PC-9 (cell line): ENCODE results near the gene AFF4. TPM values are rescaled to one million over a fixed set of nuclear protein-coding genes. Genes with fewer than 3 reads are reported as not detected.

Experiments used
- BruUV-seq: library from RNA; stranded (reverse); fragments of 400-500 nt; replicated peaks from 2 replicates; lab custom pipeline; 2021; lab: Mats Ljungman, UMichigan
- CTCF ChIA-PET: fragments of 300-600 bp; sonication (Branson Sonifier 250); formaldehyde crosslinking; loops from one replicate; lab custom pipeline; 2022; ENCODE audit warnings: antibody characterized with exemption; lab: Charles Lee
- POLR2A ChIA-PET: fragments of 300-600 bp; sonication (Branson Sonifier 250); formaldehyde crosslinking; loops from one replicate; lab custom pipeline; 2022; ENCODE audit warnings: antibody characterized with exemption; ENCODE audit not compliant: unreplicated experiment; lab: Charles Lee
- DNase-seq, 2 experiments: peaks; one replicate each; pipeline versions ENCODE4 v3.0.0 to v3.0.0-alpha.2; 2015 to 2022; ENCODE audit warnings: mixed read lengths in 1 of 2
- H2AFZ ChIP-seq: fragments of 200-600 bp; sonication (generic); 2 replicates; pipeline ENCODE4 v1.8.1; 2017; ENCODE audit warnings: antibody characterized with exemption
- H3F3A ChIP-seq: fragments of 200-600 bp; sonication (generic); 2 replicates; pipeline ENCODE4 v1.8.1; 2017; ENCODE audit warnings: antibody characterized with exemption, mild to moderate bottlenecking, low read depth; ENCODE audit not compliant: insufficient read depth
- H3K27ac ChIP-seq: fragments of 200-600 bp; sonication (generic); 2 replicates; pipeline ENCODE4 v1.6.1; 2016; ENCODE audit warnings: mixed run types
- H3K27me3 ChIP-seq: fragments of 200-600 bp; sonication (generic); 2 replicates; pipeline ENCODE4 v1.6.1; 2016; ENCODE audit warnings: low read depth, mixed run types; ENCODE audit not compliant: insufficient read depth
- H3K36me3 ChIP-seq: fragments of 200-600 bp; sonication (generic); 2 replicates; pipeline ENCODE4 v1.6.1; 2016; ENCODE audit warnings: low read depth, mixed run types
- H3K4me1 ChIP-seq: fragments of 200-600 bp; sonication (generic); replicated peaks from 2 replicates; pipeline ENCODE4 v1.6.1; 2016; ENCODE audit warnings: mixed run types; ENCODE audit not compliant: insufficient read depth
- H3K4me2 ChIP-seq: fragments of 200-600 bp; sonication (generic); 2 replicates; pipeline ENCODE4 v1.6.1; 2017; ENCODE audit warnings: mixed run types
- H3K4me3 ChIP-seq: fragments of 200-600 bp; sonication (generic); 2 replicates; pipeline ENCODE4 v1.6.1; 2016; ENCODE audit warnings: mixed run types
- H3K79me2 ChIP-seq: fragments of 200-600 bp; sonication (generic); 2 replicates; pipeline ENCODE4 v1.6.1; 2017; ENCODE audit warnings: low read depth, mixed run types
- H3K9me2 ChIP-seq: fragments of 200-600 bp; sonication (generic); 2 replicates; pipeline ENCODE4 v1.8.1; 2017; ENCODE audit warnings: mild to moderate bottlenecking; ENCODE audit not compliant: insufficient read depth
- H3K9me3 ChIP-seq: fragments of 200-600 bp; sonication (generic); 2 replicates; pipeline ENCODE4 v1.8.1; 2016; ENCODE audit warnings: low read depth; ENCODE audit not compliant: insufficient read depth
- H4K20me1 ChIP-seq: fragments of 200-600 bp; sonication (generic); 2 replicates; pipeline ENCODE4 v1.8.1; 2017; ENCODE audit not compliant: insufficient read depth
- CTCF ChIP-seq: fragments of 200-600 bp; sonication (generic); conservative IDR thresholded peaks from 2 replicates; pipeline ENCODE4 v1.6.1; 2017; ENCODE audit warnings: mixed run types, antibody characterized with exemption, mild to moderate bottlenecking, moderate library complexity
- EZH2 ChIP-seq: fragments of 200-600 bp; sonication (generic); IDR thresholded peaks from 2 replicates; pipeline ENCODE4 v1.8.0; 2017; ENCODE audit warnings: antibody characterized with exemption, low read depth
- intact Hi-C: fragments of 100-400 bp; cut with micrococcal nuclease; formaldehyde crosslinking; loops from one replicate; pipeline ENCODE4 v1.10.0; 2022; ENCODE audit not compliant: unreplicated experiment
- total RNA-seq: library from RNA; stranded (reverse); gene quantifications from 2 replicates; pipeline ENCODE4 v1.2.3, GENCODE V29; 2021

Gene AFF4
- total RNA-seq, 1 experiment from 2014 or later: 59.5 TPM

DNA sequence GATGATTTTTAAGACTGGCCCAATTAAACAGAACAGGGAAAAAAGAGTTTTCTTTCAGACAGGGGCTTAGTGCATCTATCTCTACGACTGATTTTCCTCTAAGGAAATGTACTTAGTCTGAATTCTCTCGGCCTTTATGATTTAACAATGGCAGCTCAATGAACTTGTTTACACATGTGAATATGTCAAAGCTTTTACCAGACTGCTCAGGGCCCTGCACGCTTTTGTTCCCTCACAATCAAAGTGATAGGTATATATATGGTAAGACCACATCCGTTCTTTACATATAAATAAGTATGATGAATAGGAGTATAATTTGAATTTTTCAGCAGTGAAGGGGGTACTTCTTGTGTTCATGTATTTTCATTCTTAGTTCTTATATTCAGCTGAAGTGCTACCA, 62.4 kb downstream of the AFF4 start:
- peaks cover 32% of the 10 kb centered on the region for H3K36me3 ChIP-seq
- H4K20me1 ChIP-seq: peaks cover 6% of the 10 kb centered on the region; the same call in 1 of the 2 replicates
- H3K9me3 ChIP-seq: no peaks in the 10 kb centered on the region
- ChIA-PET CTCF (no interaction called here), POLR2A (no interaction called here)
- no peak overlapping the region for H3K4me3 ChIP-seq
- TF ChIP-seq CTCF (no peak), EZH2 (no peak)
- intact Hi-C loops: no loop called here
- H3K4me2 ChIP-seq: no peak overlapping the region
- no peaks in the 10 kb centered on the region for H3F3A ChIP-seq
- peaks cover 4% of the 10 kb centered on the region; the same call in 1 of the 2 replicates for H3K9me2 ChIP-seq
- H3K4me1 ChIP-seq: no peaks in the 10 kb centered on the region
- no peak for DNase-seq
- H3K27ac ChIP-seq: no peak overlapping the region
- no peaks in the 10 kb centered on the region for H3K27me3 ChIP-seq
- peaks cover 4% of the 10 kb centered on the region for H3K79me2 ChIP-seq
- H2AFZ ChIP-seq: no peak overlapping the region
- no TSS peak for BruUV-seq

GRCh38 chr5:132898094-132898493, 65.3 kb downstream of the AFF4 start:
- Histone ChIP-seq H4K20me1 (no peaks in the 10 kb centered on the region; the same call in 1 of the 2 replicates), H3K36me3 (peaks cover 43% of the 10 kb centered on the region), H3K27me3 (no peaks in the 10 kb centered on the region), H3K9me3 (no peaks in the 10 kb centered on the region), H3K4me1 (no peaks in the 10 kb centered on the region), H3K4me3 (no peak overlapping the region), H3K9me2 (no peaks in the 10 kb centered on the region), H3K27ac (no peak overlapping the region), H3F3A (peaks cover 8% of the 10 kb centered on the region; the same call in 1 of the 2 replicates), H2AFZ (no peak overlapping the region), H3K4me2 (no peak overlapping the region), H3K79me2 (no peaks in the 10 kb centered on the region)
- CTCF ChIA-PET: interaction anchor here (0.7 kb wide), 1 partner anchor 181 kb away, joined by 3 read pairs; no protein-coding TSS in a partner anchor
- POLR2A ChIA-PET: no interaction called here
- DNase-seq: no peak
- intact Hi-C loops: no loop called here
- BruUV-seq: no TSS peak
- no peak for TF ChIP-seq EZH2
- TF ChIP-seq CTCF: no peak

DNA sequence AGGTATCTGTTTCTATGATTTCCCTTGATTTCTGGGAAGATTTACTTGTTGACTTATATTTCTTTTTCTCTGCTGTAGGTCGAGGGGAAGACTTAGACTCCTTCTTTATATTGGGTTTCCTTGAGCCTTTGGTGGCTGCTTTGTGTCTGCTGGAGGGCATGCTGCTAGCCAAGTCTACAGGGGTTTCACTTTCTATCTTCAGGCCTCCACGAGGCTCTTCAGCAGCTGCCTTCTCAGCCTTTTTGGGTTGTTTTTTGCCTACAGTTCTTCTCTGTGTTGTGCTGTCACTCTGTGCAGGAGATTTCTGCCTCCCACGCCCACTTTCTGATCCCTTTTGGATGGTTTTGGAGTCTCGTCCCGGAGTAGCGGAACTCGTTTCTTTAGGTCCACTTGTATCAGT, 66.7 kb downstream of the AFF4 start:
- Histone ChIP-seq H2AFZ (no peak overlapping the region), H3K4me3 (no peak overlapping the region), H3K27ac (no peak overlapping the region), H4K20me1 (no peaks in the 10 kb centered on the region; the same call in 1 of the 2 replicates), H3K9me2 (no peaks in the 10 kb centered on the region), H3K4me1 (no peaks in the 10 kb centered on the region), H3K4me2 (no peak overlapping the region), H3K79me2 (no peaks in the 10 kb centered on the region), H3K36me3 (peaks cover 51% of the 10 kb centered on the region), H3F3A (peaks cover 13% of the 10 kb centered on the region; the same call in 1 of the 2 replicates), H3K27me3 (no peaks in the 10 kb centered on the region), H3K9me3 (no peaks in the 10 kb centered on the region)
- intact Hi-C loops: no loop called here
- TF ChIP-seq CTCF (no peak), EZH2 (no peak)
- BruUV-seq: no TSS peak
- DNase-seq: no peak
- ChIA-PET CTCF (no interaction called here), POLR2A (no interaction called here)
